NCI-H1048 (cell line): ENCODE measurements around the gene GBE1.

Experiments used
- DNase-seq: peaks from one replicate; lab custom pipeline; 2025; lab: John Stamatoyannopoulos, UW

GBE1 gene

DNA sequence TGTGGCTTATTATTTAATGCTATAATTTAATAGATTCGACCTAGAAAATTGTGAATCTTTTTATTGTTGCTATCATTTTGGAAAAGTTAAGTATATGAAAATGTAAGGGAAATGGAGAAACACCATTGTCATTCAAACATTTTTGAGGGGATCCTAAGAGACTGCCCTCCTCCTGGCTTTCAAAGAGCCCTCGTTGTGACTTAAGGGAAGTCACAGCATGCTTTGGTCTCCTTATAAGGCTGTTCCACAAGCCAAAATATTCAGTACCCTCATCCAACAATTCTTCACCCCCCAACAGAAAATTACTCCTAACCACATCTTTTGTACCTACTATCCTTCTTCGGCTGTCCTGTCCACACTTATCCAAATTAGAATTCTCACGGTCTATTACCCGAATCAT, 140.2 kb downstream of the GBE1 start:
- DNase-seq = no peak

DNA sequence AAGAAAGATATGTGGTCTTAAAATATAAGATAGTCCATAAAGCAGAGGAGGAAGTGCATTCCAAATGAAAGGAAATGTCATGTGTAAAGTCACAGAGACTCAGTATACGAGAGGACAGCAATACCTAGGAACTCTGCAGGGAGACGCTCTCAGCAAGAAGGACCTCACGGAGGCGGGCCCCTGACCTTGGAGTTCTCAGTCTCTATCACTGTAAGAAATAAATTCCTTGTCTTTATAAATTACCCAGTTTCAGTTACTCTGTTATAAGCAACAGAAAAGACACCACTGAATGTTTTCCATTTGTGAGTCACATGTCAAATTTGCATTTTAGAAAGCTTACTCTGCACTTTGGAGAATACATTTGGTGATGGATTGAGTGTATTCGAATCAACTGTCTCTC, 140.6 kb downstream of the GBE1 start:
- DNase-seq = no peak

DNA sequence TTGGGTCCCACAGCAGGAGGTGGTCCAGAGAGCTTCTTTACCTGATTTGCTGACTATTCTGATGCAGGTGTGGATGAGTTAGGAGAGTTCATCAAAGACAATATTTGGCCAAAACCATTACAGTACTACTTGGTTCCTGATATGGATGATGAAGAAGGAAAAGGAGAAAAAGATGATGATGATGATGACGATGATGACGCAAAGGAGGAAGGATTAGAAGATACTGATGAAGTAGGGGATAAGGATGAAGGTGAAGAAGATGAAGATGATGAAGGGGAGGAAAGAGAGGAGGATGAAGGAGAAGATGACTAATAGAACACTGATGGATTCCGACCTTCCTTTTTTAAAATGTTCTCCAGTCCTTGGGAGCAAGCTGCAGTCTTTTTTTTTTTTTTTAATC, 148.7 kb downstream of the GBE1 start:
- no peak for DNase-seq

DNA sequence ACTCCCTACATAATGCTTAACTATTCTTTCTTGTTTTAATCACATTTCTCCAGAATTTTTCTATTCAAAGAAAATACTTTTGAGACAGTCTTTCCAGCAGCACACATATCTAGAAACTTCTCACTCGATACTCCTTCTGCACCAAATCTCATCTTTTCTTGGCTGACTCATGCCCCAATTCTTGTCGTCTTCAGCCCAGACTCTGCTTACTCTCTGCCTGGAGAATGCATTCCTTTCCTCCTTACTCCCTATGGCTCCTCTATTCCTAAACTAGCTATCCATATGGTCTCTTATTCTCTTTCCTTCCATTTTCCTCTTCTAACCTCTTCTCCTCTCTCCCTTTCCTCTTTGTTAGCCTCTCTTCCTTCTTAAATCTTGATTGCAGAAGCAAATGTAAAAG, 158.7 kb downstream of the GBE1 start:
- DNase-seq = no peak

DNA sequence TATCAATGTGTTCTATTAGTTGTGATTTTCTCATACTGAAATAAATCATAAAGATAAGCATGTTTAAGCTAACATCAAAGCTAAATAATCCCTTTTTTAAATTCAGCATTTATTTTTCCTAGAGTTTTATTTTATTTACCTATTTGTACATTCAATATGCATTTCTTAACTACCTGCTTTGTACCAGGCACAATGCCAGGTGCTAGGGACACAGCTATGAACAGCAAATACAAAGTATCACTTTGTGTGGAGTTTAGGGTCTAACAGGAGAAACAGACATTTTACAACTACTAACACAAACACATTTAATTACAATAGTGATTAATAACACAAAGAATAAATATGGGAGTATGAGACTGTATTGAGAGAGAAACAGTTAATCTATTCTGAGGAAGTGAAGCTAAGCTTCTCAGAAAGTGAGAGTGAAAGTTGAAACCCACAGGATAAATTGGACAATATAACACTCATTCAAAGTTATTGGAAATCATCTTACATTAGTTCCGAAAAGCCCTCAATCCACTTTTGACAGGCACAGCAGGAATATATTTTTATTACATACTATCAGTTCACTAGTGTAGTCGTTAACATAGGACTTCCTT, 159.6 kb downstream of the GBE1 start:
- no peak for DNase-seq

DNA sequence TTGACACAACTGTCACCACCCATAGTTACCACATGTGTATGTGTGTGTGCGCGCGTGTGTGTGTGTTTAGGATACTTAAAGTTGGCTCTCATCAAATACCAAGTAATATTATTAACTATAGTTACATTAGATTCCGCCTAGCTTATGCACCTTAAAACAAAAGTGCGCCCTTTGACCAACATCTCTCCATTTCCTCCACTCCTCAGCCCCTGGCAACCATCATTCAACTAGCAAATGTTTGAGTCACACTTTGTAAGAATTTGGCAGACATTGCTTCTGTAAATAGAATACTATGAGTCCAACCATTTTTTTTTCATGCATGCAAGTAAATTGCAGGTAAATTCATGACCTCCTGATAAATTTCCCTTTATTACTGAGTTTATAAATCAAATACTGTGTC, 169.3 kb downstream of the GBE1 start:
- no peak for DNase-seq

DNA sequence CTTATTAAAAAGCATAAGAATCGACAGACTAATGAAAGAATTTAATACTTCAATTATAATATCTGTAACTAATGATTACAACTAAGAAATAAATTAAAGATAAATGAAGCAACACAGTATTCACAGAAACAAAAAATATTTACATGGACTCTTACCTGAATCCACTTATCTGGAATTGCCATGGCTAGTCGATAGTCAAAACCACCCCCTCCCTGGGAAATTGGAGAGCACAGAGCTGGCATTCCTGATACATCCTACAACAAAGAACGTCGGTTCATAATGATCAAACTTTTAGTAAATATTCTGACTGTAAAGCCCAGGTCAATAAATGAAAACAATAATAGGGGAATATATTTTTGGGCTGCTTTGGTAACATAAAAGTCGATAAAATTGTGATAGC, 175.5 kb downstream of the GBE1 start:
- no peak for DNase-seq

DNA sequence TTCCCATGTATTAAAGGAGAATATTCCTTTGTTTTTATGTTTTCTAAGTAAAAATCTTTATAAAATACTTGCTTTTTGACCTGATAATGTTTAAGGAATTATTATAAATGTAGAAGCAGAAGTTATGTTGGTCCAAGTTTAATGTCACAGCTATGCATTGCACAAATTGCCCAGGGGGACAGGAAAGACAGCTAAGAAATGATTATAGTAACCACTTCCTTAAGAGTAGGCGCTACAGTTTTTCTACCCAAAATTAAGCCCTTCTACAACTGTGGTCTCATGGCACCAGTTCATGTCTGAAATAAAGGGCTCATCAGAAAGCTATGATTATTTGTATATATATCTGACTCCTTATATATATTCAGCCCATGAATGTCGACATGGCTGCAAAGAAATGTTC, 176.4 kb downstream of the GBE1 start:
- no peak for DNase-seq

DNA sequence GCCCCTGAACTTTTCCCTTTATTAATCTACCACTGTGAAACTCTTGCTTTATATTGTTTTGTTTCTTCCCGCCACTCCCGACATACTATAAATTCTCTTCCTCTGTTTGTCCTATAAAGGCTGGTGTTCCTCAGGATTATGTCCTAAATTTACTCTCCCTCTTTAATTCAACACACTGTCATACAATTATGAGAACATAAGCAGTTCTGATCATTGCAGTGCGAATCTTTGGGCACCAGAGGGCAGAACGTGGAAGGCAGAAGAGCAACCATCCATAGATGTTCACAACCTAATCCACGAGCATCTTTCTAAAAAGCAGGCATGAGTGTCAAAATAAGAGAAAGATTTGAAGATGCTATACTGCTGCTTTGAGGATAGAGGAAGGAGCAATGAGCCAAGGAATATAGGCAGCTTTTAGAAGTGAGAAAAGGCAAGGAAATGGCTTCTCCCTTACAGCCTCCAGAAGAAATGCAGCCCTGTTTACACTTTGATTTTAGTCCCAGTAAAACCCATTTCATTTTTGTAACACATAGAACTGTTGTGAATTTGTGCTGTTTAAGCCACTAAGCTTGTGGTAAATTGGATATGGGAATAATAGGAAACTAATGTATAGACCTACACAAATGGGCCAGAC, 179.4 kb downstream of the GBE1 start:
- no peak for DNase-seq

DNA sequence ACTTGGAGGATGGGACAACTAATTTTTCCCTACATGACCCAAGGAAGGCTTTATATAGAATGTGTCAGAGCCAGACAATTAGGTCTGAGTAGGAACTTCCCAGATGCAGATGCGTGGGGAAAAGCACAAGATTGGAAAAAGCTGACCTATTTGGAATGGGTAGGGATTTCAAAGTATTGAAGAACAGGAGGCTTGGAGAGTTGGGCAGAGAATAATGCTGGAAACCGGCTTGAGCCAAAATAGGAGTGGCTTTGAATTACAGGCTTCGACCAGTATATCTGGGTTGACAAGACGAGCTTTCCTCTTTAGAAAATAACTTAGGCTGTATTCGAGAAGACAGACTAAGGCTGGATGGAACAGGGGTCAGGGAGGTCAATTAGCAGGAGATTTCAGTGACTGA, 181.1 kb downstream of the GBE1 start:
- DNase-seq = no peak

DNA sequence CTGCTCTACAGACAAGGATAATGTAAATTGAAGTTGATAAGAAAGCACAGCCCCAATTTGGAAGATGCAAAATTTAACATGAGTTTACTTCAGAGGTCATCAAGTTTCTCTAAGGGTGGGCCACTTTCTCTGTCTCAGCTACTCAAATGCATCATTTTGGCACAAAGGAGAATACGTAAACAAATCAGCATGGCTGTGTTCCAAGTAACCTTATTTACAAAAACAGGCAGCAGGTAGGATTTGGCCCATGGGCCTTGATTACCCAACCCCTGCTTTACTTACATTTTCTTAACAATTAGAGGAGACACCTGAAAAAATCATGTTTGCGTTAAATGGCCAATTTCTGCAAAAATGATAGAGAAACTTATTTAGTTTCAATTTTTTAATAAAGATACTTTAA, 181.7 kb downstream of the GBE1 start:
- DNase-seq = no peak

DNA sequence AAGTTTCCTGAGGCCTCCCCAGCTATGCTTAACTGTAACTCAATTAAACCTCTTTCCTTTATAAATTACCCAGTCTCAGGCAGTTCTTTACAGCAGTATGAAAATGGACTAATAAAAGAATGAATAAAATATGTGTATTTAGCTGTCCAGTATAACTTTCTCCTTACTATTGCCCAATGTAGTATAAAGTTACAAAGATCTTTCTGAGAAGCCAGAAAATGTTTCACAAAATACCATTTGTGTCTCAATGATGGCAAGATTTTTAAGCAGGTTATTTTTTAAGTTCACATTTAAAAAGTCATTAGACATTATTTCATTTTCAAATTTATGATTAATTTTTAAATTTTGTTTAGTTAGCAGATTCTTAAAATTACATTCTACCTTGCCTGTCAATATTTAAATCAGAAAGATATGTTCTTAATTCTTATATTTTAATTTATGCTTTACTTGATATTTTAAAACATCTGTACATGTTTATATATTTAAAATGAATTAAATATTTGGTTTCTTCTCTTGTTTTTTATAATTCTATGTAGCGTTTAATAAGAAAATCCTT, 189.2 kb downstream of the GBE1 start:
- DNase-seq = no peak

DNA sequence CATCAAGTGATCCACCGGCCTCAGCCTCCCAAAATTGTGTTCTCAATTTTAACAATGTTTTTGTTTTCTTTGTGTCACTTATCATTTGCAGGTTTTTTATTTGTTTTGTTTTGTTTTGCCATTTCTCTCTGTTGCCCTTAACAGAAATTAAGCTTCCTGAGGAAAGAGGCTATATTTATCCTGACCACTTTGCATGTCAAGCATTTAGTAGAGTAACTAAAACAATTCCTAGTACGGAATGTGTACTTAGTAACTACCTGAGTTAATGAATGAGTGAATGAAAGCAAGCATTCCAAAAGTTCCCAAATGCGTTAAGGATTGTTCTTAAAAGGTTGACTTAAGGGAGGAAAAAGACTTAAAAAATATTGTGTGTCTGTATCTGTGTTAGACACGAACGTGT, 193.1 kb downstream of the GBE1 start:
- DNase-seq = no peak

DNA sequence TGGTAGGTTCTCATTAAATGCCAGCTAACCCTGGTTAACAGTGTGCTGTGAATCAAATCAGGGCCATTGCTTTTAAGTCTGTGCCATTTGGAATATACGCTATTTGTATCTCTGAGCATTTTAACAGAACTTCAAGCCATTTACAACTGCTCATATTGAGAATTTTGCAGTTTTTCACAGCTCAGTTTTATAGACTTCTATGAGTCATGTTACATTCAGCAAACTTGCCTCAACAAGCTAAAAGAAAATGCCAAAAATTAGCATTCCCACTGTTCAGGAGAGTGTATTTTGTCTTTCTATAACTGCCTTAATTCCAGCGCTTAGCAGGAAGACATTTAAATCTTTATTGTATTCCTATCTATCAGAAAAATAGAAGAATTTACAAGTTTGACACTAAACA, 196.4 kb downstream of the GBE1 start:
- DNase-seq = no peak

DNA sequence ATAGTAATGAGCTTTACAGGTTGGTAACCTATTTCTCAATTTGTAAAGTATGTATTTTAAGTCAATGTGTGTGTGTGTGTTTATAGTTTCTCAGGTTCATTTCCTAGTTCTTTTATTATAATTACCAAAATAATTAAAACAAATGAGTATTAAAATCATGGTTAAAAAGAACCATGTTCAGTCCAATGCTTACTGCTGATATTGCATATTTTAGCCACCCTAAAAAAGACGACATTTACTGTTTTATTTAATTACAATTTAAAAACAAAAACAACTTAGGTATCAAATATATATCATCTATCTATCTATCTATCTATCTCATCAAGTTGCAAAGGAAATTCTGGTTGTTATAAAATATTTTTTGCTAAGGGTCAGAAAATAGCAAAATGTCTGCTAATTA, 203.3 kb downstream of the GBE1 start:
- DNase-seq = no peak

DNA sequence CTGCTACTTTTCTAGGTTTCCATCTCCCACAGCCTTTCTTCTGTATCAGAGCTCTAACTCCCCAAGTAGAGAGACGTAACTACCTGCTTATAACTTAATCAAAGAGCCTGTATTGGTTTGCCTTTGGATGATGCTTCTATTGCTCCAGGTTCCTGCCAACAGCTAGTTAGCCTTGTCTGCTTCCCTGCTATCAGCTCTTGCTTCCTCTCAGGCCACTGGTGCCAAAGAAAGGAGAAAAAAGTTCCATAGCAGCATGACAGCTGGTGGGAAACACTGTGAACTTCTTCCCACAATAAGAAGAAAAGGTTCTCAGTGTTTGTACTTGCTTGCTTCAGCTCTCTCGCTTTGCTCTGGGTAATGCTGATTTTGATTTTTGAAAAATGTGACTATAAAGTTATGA, 206.6 kb downstream of the GBE1 start:
- no peak for DNase-seq

DNA sequence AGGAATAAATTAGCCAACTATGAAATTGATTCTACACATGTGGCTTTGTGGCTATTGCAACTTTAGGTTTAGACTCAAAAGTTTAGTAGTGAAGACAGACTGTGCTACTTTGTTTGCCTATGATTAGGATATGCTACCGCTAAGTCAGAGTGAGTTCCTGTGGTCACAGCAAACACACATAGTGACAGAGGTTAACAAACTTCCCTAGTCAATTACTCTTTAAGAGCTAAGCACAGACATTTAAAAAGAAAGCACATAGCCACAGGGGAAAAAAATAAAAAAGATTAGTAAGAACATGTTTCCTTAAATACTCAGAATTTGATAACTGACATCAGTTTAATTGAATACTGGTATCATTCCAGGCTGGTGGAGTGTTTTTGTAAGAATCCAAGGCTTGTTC, 207.1 kb downstream of the GBE1 start:
- DNase-seq = no peak

DNA sequence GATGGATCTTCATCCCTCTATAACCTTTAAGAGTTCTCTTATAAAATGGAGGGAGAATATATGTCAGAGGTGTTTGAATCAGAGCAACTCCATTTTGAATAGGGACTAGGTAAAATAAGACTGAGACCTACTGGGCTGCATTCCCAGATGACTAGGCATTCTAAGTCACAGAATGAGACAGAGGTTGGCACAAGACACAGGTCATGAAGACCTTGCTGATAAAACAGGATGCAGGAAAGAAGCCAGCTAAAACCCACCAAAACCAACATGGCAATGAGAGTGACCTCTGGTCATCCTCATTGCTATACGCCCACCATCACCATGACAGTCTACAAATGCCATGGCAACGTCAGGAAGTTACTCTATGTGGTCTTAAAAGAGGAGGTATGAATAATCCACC, 211.0 kb downstream of the GBE1 start:
- DNase-seq = no peak

DNA sequence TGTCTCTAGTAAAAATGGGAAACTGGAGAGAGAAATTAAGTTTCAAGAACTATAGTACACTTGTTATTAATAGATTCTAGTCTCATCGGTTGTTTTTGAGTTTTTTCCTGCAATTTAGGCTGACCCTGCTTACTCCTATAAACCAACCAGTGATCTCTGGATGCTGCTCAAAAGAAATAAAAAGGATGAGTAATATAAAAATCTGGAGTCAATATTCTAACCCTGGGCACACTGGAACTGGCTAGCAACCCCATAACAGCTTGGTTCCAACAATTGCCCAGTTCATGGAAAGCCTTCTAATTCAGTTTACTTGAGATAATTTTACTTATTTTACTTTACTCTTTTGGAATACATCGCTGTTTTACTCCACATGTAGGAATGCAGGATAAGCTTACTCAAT, 211.6 kb downstream of the GBE1 start:
- no peak for DNase-seq

DNA sequence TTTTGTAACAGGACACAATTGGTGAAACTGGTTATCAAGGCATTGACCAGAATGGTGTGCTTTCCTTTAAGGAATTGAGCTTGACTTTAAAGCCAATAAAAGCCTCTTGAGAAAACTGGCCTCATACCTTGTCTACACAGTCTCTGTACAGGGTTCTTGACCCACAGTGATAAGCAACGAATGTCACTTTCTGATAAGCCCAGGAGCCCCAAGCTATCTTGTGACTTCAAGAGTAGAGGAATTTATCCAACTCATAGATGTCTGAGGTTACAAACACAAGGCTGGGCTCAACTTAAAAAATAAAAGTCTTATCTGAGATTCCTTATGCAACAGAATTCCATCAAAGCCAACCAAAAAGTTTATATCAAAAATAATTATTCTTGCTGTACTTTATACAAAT, 212.1 kb downstream of the GBE1 start:
- DNase-seq = no peak

DNA sequence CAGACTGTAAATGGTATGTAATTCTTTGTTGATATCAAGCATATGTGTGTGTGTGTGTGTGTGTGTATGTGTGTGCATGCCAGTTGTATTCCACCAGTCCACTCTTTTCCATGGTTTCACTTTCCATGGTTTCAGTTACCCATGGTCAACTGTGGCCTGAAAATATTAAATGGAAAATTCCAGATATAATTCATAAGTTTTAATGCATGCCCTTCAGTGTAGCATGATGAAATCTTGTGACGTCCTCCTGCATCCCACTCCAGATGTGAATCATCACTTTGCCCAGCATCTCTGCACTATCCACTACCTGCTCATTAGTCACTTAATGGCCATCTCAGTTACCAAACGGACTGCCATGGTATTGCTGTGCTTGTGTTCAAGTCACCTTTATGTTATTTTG, 215.9 kb downstream of the GBE1 start:
- no peak for DNase-seq

DNA sequence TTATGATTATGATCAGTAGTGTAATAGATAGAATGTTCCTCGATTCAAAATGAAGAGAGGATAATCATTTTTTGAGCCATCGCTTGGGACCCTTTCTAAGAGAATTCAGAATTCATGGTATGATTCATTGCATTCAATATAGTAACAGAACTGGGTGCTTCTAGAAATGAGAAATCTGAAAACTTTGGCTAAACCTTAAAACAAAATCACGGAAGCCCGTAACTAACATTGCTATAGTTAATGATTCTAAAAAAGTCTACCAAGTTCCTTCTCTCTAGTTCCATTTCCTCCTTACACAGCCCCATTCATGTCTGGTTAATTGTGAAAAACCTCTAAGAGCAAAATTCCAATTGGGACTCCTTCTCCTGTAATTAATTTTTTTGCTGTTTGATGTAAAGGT, 217.1 kb downstream of the GBE1 start:
- DNase-seq = no peak

DNA sequence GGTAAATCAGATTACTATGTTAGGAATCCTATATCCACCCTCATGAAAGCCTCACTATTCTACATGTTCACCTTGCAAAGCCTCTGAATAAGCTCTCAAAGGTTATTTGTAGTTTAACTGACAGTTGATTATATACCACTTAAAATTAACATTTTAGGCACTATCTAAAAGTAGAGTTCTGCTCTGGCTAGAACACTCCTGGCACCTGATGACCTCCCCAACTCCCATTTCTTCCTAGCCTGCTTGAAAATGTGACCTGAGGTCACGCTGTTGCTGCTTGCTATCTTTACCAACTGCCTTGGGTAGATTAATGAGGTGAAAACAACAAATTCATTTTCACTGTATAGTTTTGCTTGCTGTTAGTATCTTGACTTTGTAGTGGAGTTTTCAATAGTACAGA, 220.7 kb downstream of the GBE1 start:
- no peak for DNase-seq

DNA sequence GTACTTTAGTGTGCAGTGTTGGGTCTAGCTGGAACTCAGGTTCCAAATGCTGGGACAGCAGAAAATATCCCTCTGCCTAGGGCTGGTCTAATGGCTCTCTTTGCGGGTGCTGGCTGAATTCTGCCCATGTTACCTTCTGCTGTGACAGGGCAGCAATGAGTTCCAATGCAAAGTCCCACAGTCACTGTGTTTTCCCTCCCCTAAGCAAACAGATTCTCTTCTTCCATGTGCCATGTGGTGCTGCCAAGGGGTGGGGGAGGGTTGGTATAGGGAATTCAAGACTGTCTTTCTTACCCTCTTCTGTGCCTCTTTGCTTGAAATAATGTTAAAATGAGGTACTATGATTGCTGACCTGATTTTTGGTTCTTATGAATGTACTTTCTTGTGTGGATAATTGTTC, 229.6 kb downstream of the GBE1 start:
- no peak for DNase-seq
